ENCODE data around the gene ZAP70. TPM values are rescaled to one million over a fixed set of nuclear protein-coding genes. Genes with fewer than 3 reads are reported as not detected.

The ZAP70 gene
- total RNA-seq, 2 donors from 2014 or later = 3.4 to 5.3 TPM

- Histone ChIP-seq H3K4me1 (ENCODE audit: control insufficient read depth in 1 of 2, low read depth in 2 of 2) (no peaks in the 10 kb centered on the region), H3K9me3 (no peaks in the 10 kb centered on the region), H3K4me3 (no peak overlapping the region), H3K36me3 (no peaks in the 10 kb centered on the region), H3K27ac (no peak overlapping the region), H3K27me3 (replicated peaks; ENCODE audit: insufficient read depth) (no peaks in the 10 kb centered on the region)
- ATAC-seq (ENCODE audit: insufficient number of reproducible peaks, low FRiP score, low read depth) (no peak), DNase-seq (ENCODE audit: low spot score) (no peak)
- no peak for TF ChIP-seq CTCF (IDR thresholded peaks at IDR 0.05)
These were observed 22.8 kb downstream of the ZAP70 start for GRCh38 chr2:97736185-97736584.

GRCh38 chr2:97736608-97737330, 23.4 kb downstream of the ZAP70 start:
- no peak for DNase-seq (ENCODE audit: low spot score)
- Histone ChIP-seq H3K27me3 (replicated peaks; ENCODE audit: insufficient read depth) (no peaks in the 10 kb centered on the region), H3K36me3 (no peaks in the 10 kb centered on the region), H3K4me1 (ENCODE audit: control insufficient read depth in 1 of 2, low read depth in 2 of 2) (no peaks in the 10 kb centered on the region), H3K9me3 (no peaks in the 10 kb centered on the region), H3K4me3 (no peak overlapping the region), H3K27ac (no peak overlapping the region)
- ATAC-seq (ENCODE audit: insufficient number of reproducible peaks, low FRiP score, low read depth) = no peak
- no peak for TF ChIP-seq CTCF (IDR thresholded peaks at IDR 0.05)

GRCh38 chr2:97737421-97738178, 24.2 kb downstream of the ZAP70 start:
- H3K4me3 ChIP-seq = no peak overlapping the region
- no peak for DNase-seq (ENCODE audit: low spot score)
- H3K9me3 ChIP-seq = no peaks in the 10 kb centered on the region
- H3K4me1 ChIP-seq (ENCODE audit: control insufficient read depth in 1 of 2, low read depth in 2 of 2) = no peaks in the 10 kb centered on the region
- ATAC-seq (ENCODE audit: insufficient number of reproducible peaks, low FRiP score, low read depth) = no peak
- no peak overlapping the region for H3K27ac ChIP-seq
- no peak for TF ChIP-seq CTCF (IDR thresholded peaks at IDR 0.05)
- no peaks in the 10 kb centered on the region for H3K27me3 ChIP-seq (replicated peaks; ENCODE audit: insufficient read depth)
- H3K36me3 ChIP-seq = no peaks in the 10 kb centered on the region

GRCh38 chr2:97738179-97739019, 25.0 kb downstream of the ZAP70 start:
- H3K4me1 ChIP-seq (ENCODE audit: control insufficient read depth in 1 of 2, low read depth in 2 of 2) = no peaks in the 10 kb centered on the region
- ATAC-seq (ENCODE audit: insufficient number of reproducible peaks, low FRiP score, low read depth) (no peak), DNase-seq (ENCODE audit: low spot score) (no peak)
- H3K36me3 ChIP-seq = no peaks in the 10 kb centered on the region
- no peaks in the 10 kb centered on the region for H3K9me3 ChIP-seq
- H3K27ac ChIP-seq = no peak overlapping the region
- H3K27me3 ChIP-seq (replicated peaks; ENCODE audit: insufficient read depth) = no peaks in the 10 kb centered on the region
- H3K4me3 ChIP-seq = no peak overlapping the region
- TF ChIP-seq CTCF (IDR thresholded peaks at IDR 0.05) = no peak
